Measurements from ENCODE around the gene PRCD. TPM values are rescaled to one million over a fixed set of nuclear protein-coding genes. Genes with fewer than 3 reads are reported as not detected.

Gene PRCD
- polyA plus RNA-seq, 1 experiment: 0.21 TPM

GRCh38 chr17:76541739-76542454, 2.1 kb downstream of the PRCD start:
- H3K27me3 ChIP-seq (ENCODE audit: control insufficient read depth, insufficient read depth, low read length): peaks cover 13% of the 10 kb centered on the region
- H3K36me3 ChIP-seq (ENCODE audit: control insufficient read depth, insufficient read depth, low read length): no peaks in the 10 kb centered on the region
- ChIA-PET CTCF (interaction anchor here (2.4 to 6.0 kb wide), 2 partner anchors 19 to 20 kb away, joined by 18 to 103 read pairs; no protein-coding TSS in a partner anchor), POLR2A (no interaction called here)
- TF ChIP-seq CTCF (IDR thresholded peaks at IDR 0.05; ENCODE audit: insufficient read depth, low read depth, low read length): no peak
- DNase-seq (ENCODE audit: low read depth): no peak
- no peak overlapping the region for H3K4me3 ChIP-seq (ENCODE audit: low read depth, low read length)

DNA sequence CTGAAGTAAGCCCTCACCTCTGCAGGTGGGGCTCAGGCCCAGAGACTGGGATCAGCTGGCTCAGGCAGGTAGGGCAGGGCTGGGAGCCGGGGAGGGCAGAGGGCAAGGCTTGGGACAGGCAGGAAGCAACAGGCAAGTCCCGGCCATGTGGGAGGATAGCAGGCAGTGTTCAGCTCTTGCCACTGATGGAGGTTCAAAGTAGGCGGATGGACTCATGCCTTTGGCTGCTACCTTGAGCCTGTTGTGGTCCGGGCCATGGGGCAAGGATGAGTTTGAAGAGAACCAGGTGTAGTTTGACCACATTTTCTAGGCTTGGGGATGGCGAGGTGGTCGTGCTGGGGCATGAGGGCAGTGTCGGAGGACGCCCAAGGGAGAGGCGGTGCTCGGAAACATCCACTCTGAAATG, 2.7 kb downstream of the PRCD start:
- H3K36me3 ChIP-seq (ENCODE audit: control insufficient read depth, insufficient read depth, low read length): no peaks in the 10 kb centered on the region
- peaks cover 10% of the 10 kb centered on the region for H3K27me3 ChIP-seq (ENCODE audit: control insufficient read depth, insufficient read depth, low read length)
- H3K4me3 ChIP-seq (ENCODE audit: low read depth, low read length): no peak overlapping the region
- TF ChIP-seq CTCF (IDR thresholded peaks at IDR 0.05; ENCODE audit: insufficient read depth, low read depth, low read length): no peak
- ChIA-PET POLR2A (no interaction called here), CTCF (interaction anchor here (1.2 to 6.0 kb wide), 2 partner anchors 15 to 21 kb away, joined by 3 to 103 read pairs; no protein-coding TSS in a partner anchor)
- DNase-seq (ENCODE audit: low read depth): no peak

DNA sequence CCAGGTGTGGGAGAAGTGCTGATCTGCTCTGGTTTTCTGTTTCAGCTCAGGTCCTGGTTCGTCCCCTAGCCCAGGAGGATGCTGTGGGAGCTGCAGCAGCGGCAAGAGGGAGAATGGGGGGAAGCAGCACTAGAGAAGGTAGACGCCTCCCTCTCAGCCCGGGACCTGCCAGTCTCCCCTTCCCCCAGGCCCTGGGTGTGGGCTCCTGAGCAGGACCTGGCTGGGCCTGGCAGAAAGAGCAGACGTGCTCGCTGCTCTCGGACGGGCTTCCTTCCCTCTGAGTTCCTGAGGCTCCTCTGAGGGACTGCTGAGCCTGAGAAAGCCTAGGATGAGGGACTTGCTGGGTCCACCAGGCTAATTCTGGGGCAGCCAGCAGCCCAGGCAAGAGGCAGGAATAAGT, 3.1 kb downstream of the PRCD start:
- peaks cover 10% of the 10 kb centered on the region for H3K27me3 ChIP-seq (ENCODE audit: control insufficient read depth, insufficient read depth, low read length)
- H3K36me3 ChIP-seq (ENCODE audit: control insufficient read depth, insufficient read depth, low read length): no peaks in the 10 kb centered on the region
- DNase-seq (ENCODE audit: low read depth): no peak
- no peak for TF ChIP-seq CTCF (IDR thresholded peaks at IDR 0.05; ENCODE audit: insufficient read depth, low read depth, low read length)
- POLR2A ChIA-PET: no interaction called here
- CTCF ChIA-PET: interaction anchor here (1.2 to 6.0 kb wide), 3 partner anchors 14 to 21 kb away, joined by 3 to 103 read pairs (median 3); no protein-coding TSS in a partner anchor
- no peak overlapping the region for H3K4me3 ChIP-seq (ENCODE audit: low read depth, low read length)

- peaks cover 9% of the 10 kb centered on the region for H3K27me3 ChIP-seq (ENCODE audit: control insufficient read depth, insufficient read depth, low read length)
- H3K36me3 ChIP-seq (ENCODE audit: control insufficient read depth, insufficient read depth, low read length): no peaks in the 10 kb centered on the region
- ChIA-PET POLR2A (no interaction called here), CTCF (interaction anchor here (1.2 to 6.0 kb wide), 4 partner anchors 10 to 22 kb away, joined by 3 to 103 read pairs (median 4); no protein-coding TSS in a partner anchor)
- DNase-seq (ENCODE audit: low read depth): no peak
- H3K4me3 ChIP-seq (ENCODE audit: low read depth, low read length): no peak overlapping the region
- TF ChIP-seq CTCF (IDR thresholded peaks at IDR 0.05; ENCODE audit: insufficient read depth, low read depth, low read length): no peak
Measured at GRCh38 chr17:76543482-76543825, 3.6 kb downstream of the PRCD start.

DNA sequence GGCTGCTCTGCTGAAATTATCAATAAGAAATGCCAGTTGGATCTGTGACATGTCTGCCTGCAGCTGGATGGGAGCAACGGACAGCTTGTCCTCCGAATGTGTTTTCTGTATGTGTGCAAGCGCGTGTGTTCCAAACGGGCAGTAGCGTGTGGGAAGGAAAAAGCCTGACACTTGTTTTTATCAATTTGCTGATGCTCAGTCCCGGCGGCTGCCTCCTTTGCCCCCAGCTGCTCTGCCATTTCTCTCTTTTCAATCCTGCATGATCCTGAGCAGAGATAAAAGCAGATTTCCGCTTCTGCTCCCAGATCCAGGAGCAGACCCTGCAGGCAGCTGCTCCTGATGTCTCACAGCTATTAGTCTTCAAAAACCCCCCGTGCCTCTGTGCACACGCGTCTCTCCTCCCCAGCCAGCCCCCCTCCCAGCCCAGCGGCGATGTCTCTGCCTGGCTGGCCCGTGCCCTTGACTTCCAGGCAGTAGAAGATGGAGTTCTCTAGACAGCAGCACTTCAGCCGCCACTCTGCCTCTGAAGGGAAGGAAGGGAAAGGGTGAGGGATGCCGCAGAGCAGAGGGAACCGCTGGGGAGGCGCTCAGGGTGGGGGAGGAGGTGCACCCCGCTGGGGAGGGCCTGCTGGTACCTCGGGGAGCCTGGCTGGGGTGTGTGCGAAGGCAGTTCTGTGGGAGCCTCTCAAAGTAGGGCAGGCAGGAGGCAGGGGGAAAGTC, 4.1 kb downstream of the PRCD start:
- no peak for DNase-seq (ENCODE audit: low read depth)
- ChIA-PET CTCF (interaction anchor here (1.2 to 6.0 kb wide), 6 partner anchors 9 to 22 kb away, joined by 3 to 103 read pairs (median 4); no protein-coding TSS in a partner anchor), POLR2A (no interaction called here)

More for the DNA sequence above, 4.1 kb downstream of the PRCD start:
- TF ChIP-seq CTCF (IDR thresholded peaks at IDR 0.05; ENCODE audit: insufficient read depth, low read depth, low read length): no peak
- Histone ChIP-seq H3K27me3 (ENCODE audit: control insufficient read depth, insufficient read depth, low read length) (peaks cover 4% of the 10 kb centered on the region), H3K4me3 (ENCODE audit: low read depth, low read length) (no peak overlapping the region), H3K36me3 (ENCODE audit: control insufficient read depth, insufficient read depth, low read length) (no peaks in the 10 kb centered on the region)
